Kidney epithelial cell (primary cell): ENCODE results near the gene IGSF5. TPM values are rescaled to one million over a fixed set of nuclear protein-coding genes. Genes with fewer than 3 reads are reported as not detected.
"Not testable (repeated sequence)": the region's sequence is repeated elsewhere in the genome, so short reads cannot be mapped to it uniquely, and the experiment has no call there.

Experiments used
- DNase-seq: peaks from one replicate; pipeline ENCODE4 v3.0.0-alpha.2; 2010; ENCODE audit warnings: low read depth
- H3K27me3 ChIP-seq: 2 replicates; pipeline ENCODE4 v1.6.0; 2011; ENCODE audit warnings: low read length; ENCODE audit not compliant: control insufficient read depth, insufficient read depth
- H3K36me3 ChIP-seq: 2 replicates; pipeline ENCODE4 v1.5.1; 2011; ENCODE audit warnings: low read length; ENCODE audit not compliant: control insufficient read depth, insufficient read depth
- H3K4me3 ChIP-seq: 2 replicates; pipeline ENCODE4 v1.5.1; 2011; ENCODE audit warnings: low read depth, mild to moderate bottlenecking, control low read depth, low read length
- total RNA-seq: library from RNA; depleted of rRNA; stranded (reverse); fragments of >200 nt; gene quantifications from 2 replicates; pipeline ENCODE4 v1.2.3, GENCODE V29; 2015
- TF ChIP-seq, protein P1 (sequence below): IDR thresholded peaks from 2 replicates; pipeline ENCODE4 v1.5.1; 2011; ENCODE audit warnings: mild to moderate bottlenecking, moderate library complexity, low read length, control low read depth, inconsistent platforms; ENCODE audit not compliant: insufficient read depth, poor library complexity, severe bottlenecking

Gene IGSF5
- total RNA-seq = 0.17 and 0.48 TPM in 2 replicates

DNA sequence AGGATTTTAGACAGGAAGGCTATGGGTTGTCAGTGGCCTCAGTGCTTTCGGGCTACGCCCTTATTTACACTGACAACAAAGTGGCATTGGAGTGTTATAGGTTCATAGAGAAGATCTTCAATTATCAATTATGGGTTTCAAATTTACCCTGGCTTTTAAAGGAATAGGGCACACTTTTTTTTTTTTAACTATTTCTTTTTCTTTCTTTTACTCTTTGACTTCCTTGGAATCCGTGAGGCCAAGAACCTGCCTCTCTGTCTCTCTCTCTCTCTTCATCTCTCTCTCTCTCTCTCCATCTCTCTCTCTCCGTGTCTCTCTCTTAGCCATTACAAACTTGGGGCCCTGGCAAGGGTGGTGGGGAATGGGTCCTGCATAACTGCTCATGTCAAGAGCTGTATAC is at the start of gene IGSF5:
TSS of gene IGSF5 (plus strand) at position 301 of the 400 bp plus-strand sequence. CDS start 327 bp downstream, outside the sequence.
- not testable (repeated sequence) for H3K36me3 ChIP-seq, H3K27me3 ChIP-seq, DNase-seq, H3K4me3 ChIP-seq

DNA sequence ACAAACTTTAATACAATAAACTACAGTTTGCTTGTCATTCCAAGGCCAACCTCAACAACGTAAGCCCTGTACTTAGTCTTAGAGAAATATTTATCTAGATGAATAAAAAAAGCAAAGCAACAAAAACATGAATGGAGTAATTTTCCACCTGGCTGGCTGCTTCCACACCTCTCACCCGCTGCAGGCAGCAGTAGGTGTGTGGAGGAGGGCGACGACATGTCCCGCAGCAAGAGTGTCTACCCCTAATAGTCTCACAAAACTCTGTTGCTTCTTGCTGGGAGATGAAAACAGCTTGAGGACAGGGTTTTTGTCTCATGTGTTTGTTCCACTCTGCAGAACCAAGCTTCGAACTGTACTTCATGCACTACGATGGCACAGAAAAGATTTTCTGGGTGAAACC is 48.8 kb upstream of the IGSF5 start:
- Histone ChIP-seq H3K4me3 (no peak overlapping the region), H3K36me3 (no peaks in the 10 kb centered on the region), H3K27me3 (no peaks in the 10 kb centered on the region)
- no peak for DNase-seq
- TF ChIP-seq, protein P1, sequence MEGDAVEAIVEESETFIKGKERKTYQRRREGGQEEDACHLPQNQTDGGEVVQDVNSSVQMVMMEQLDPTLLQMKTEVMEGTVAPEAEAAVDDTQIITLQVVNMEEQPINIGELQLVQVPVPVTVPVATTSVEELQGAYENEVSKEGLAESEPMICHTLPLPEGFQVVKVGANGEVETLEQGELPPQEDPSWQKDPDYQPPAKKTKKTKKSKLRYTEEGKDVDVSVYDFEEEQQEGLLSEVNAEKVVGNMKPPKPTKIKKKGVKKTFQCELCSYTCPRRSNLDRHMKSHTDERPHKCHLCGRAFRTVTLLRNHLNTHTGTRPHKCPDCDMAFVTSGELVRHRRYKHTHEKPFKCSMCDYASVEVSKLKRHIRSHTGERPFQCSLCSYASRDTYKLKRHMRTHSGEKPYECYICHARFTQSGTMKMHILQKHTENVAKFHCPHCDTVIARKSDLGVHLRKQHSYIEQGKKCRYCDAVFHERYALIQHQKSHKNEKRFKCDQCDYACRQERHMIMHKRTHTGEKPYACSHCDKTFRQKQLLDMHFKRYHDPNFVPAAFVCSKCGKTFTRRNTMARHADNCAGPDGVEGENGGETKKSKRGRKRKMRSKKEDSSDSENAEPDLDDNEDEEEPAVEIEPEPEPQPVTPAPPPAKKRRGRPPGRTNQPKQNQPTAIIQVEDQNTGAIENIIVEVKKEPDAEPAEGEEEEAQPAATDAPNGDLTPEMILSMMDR = no peak

DNA sequence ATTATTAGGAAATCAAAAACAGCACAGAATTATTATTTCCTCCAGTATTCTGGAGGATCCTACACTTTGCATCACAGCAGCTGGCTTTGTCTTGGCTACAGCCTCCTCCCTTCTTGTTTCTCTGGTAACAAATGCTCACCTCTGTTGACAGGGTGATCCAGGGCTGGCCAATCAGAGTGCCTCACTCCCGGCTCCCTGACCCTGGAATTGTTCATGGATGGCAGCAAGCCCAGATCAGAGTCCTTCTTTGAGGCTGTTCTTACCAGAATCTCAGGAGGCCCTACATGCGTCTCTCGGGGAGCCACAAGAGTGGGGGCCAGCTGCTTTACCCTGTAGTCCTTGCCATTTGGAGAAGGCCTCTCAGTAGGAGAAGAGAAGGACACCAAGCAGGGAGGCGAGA is 48.4 kb upstream of the IGSF5 start:
- Histone ChIP-seq H3K27me3 (no peaks in the 10 kb centered on the region), H3K4me3 (no peak overlapping the region), H3K36me3 (no peaks in the 10 kb centered on the region)
- TF ChIP-seq, protein P1 = no peak
- DNase-seq = no peak

DNA sequence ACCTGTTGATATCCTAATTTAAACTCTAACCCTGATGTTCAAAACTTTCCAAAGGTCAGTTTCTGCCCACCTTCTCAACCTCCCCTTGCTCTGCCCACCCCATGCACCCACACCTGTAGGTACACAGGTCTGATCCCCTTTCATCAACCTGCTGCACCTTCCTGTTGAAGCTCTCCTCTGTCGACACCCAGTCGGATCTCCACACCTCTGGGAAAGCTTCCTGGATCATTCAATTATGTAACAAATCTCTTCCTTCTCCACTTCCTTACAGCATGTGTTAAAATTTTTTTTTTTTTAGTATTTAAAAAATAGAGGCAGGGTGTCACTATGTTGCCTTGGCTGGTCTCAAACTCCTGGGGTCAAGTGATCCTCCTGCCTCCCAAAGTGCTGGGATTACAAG is 44.7 kb upstream of the IGSF5 start:
- TF ChIP-seq, protein P1 = no peak
- no peaks in the 10 kb centered on the region for H3K27me3 ChIP-seq
- DNase-seq = no peak
- no peak overlapping the region for H3K4me3 ChIP-seq
- no peaks in the 10 kb centered on the region for H3K36me3 ChIP-seq

DNA sequence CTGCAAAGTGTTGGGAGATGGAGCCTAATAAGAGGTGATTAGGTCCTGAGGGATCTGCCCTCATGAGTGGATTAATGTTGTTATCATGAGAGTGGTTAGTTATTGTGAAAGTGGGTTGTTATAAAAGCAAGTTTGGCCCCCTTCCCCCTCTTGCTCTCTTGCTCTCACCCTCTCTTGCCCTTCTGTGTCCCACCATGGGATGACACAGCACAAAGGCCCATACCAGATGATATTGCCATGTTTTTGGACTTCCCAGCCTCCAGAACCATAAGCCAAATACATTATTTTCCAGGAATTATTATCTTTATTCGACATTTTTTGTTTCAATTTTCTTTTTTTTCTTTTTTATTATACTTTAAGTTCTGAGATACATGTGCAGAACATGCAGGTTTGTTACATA is 41.4 kb upstream of the IGSF5 start:
- TF ChIP-seq, protein P1 = no peak
- no peak overlapping the region for H3K4me3 ChIP-seq
- no peak for DNase-seq

DNA sequence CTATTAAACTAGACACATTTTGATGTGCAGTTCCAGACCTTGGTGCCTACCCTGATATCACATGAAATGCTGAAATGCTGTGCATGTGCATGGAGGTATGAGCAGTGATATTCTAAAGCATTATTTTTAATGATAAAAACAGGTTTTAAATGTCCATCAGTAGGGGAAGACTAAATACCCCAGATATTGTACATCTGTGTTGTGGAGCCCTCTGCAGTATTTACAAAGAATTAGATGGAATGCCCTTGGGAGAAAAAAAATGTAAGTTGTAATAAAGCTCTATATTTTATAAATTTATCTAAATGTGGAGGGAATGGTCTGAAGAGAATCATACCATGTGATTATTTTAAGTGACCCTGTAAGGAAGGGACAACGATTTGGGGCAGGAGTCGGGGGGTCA is 39.1 kb upstream of the IGSF5 start:
- Histone ChIP-seq H3K36me3 (no peaks in the 10 kb centered on the region), H3K27me3 (no peaks in the 10 kb centered on the region), H3K4me3 (no peak overlapping the region)
- DNase-seq = no peak
- TF ChIP-seq, protein P1 = no peak

More for the DNA sequence above, 41.4 kb upstream of the IGSF5 start:
- no peaks in the 10 kb centered on the region for H3K27me3 ChIP-seq
- H3K36me3 ChIP-seq = no peaks in the 10 kb centered on the region

DNA sequence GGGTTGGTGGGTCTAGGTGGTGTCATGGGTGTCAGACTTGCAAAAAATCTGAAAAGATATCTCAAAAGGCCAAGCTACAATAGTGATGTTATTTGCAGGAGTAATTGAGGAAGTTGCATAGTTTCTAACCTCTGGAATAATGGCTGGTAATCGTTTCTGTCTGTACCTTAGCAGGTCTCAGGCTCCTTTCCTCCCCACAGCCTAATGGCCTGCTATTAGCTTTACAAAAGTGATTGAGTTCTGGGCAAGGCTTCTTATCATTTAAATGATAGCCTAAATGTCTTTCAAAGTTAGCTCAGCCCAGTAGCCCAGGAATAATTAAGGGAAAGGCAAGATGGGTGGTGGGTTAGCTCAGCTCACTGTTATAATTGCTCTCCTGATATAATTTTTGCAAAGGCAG is 37.7 kb upstream of the IGSF5 start:
- TF ChIP-seq, protein P1 = no peak
- no peak for DNase-seq
- Histone ChIP-seq H3K36me3 (no peaks in the 10 kb centered on the region), H3K27me3 (no peaks in the 10 kb centered on the region), H3K4me3 (no peak overlapping the region)
